Erythroblast (primary cell): ENCODE measurements around the gene NTRK2.

Experiments
- GATA1 ChIP-seq: IDR thresholded peaks from 2 replicates; pipeline ENCODE4 v1.6.1; 2011; ENCODE audit warnings: low read depth, mild to moderate bottlenecking, control low read depth, low read length, moderate library complexity
- POLR2A ChIP-seq: IDR thresholded peaks from 2 replicates; pipeline ENCODE4 v1.6.1; 2011; ENCODE audit warnings: mild to moderate bottlenecking, low read length

DNA sequence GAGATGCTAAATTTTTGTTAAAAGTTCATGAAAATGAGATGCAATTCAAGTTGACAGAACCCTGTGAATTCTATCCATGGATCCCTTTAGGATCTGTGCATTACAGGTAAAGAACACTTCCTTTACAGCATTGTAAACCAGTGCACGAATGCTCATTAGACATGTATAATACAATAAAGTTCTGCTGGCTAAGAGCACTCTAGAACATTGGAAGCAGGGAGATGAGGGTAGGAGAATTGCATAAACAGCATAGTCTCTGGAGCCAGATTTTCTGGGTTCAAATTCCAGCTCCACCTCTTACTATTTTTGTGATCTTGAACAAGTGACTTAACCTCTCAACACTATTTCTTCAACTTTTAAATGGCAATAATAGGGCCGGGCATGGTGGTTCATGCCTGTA, 300.2 kb downstream of the NTRK2 start:
- no peak for TF ChIP-seq POLR2A
- TF ChIP-seq GATA1 = no peak
